Measurements from ENCODE around the gene STK10.
"Not testable (repeated sequence)": the region's sequence is repeated elsewhere in the genome, so short reads cannot be mapped to it uniquely, and the experiment has no call there.

STK10 gene

GRCh38 chr5:172188033-172188892 is at the start of gene STK10:
Gene STK10 (minus strand): TSS chr5:172188224. CDS start chr5:172188042, 182 bp downstream.
- peak; percentile 88 for DNase-seq
- in situ Hi-C loops (cut with HindIII; ENCODE audit: low pct_ligation_motif_present, low pct_unique_long_range_greater_than_20kb, low sequenced_read_pairs), result no loop called here

DNA sequence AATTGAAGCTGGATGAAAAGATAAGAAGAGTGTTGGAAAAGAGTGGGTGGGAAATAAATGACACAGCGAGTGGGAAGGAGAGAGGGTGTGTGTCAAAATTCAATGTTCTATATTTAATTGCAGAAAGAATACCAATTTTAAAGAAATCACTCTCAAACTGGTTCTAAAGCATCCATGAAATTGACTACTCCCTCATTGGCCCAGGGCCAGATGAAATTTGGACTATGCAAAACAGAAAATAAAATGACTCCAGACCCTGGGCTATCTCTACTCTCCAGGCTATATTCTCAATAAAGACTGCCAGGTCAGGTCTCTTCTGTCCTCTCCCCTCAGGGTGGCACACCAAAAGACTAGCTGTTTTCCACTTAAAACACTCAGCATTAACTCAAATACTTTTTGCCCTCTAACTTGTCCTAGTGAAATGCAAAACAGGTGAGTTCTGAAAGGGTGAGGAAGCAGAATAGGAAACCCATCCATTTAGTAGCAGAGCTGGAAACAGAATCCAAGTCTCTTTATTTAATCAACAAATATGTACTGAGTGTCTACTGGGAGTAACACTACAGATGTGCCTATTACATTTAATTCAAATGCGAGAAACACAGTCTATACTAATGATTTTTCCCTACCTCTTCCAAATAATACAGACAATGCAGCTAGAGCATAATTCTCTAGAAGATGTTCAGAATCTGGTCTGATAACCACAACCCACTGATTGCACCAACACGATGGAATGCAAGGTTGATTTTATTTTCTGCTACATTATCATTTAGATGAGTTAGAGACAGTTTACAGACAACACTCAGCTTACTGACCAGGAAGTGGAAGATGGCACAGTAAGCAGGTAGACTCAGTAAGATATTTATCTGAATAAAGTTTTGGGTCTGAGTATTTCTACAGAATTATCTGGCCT is 48.1 kb upstream of the STK10 start:
- DNase-seq, result no peak
- in situ Hi-C loops (cut with HindIII; ENCODE audit: low pct_ligation_motif_present, low pct_unique_long_range_greater_than_20kb, low sequenced_read_pairs), result no loop called here

GRCh38 chr5:172235132-172235780 is 47.2 kb upstream of the STK10 start:
- DNase-seq, result no peak
- in situ Hi-C loops (cut with HindIII; ENCODE audit: low pct_ligation_motif_present, low pct_unique_long_range_greater_than_20kb, low sequenced_read_pairs), result no loop called here

DNA sequence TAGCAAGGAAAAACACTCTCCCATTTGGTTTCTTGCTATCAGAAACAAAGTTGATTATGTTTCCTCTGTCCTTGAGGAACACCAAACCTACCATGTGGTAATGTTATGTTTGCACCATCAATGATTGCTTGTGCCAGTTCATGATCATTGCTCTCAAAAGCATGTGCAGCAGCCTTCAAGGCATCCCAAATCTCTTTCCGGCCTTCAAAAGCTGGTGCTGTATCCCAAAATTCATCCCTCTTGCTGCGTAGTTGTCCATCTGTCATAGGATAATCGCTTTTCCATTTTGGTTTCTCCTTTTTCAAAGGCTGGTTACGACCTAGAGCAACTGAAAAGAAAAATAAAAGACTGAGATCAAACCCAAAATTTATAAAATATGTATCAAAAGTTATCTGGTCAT is 46.0 kb upstream of the STK10 start:
- in situ Hi-C loops (cut with HindIII; ENCODE audit: low pct_ligation_motif_present, low pct_unique_long_range_greater_than_20kb, low sequenced_read_pairs), result no loop called here
- DNase-seq, result no peak

GRCh38 chr5:172229904-172230303 is 41.9 kb upstream of the STK10 start:
- no peak for DNase-seq
- in situ Hi-C loops (cut with HindIII; ENCODE audit: low pct_ligation_motif_present, low pct_unique_long_range_greater_than_20kb, low sequenced_read_pairs), result no loop called here

GRCh38 chr5:172224996-172225395 is 37.0 kb upstream of the STK10 start:
- no peak for DNase-seq
- in situ Hi-C loops (cut with HindIII; ENCODE audit: low pct_ligation_motif_present, low pct_unique_long_range_greater_than_20kb, low sequenced_read_pairs), result no loop called here

DNA sequence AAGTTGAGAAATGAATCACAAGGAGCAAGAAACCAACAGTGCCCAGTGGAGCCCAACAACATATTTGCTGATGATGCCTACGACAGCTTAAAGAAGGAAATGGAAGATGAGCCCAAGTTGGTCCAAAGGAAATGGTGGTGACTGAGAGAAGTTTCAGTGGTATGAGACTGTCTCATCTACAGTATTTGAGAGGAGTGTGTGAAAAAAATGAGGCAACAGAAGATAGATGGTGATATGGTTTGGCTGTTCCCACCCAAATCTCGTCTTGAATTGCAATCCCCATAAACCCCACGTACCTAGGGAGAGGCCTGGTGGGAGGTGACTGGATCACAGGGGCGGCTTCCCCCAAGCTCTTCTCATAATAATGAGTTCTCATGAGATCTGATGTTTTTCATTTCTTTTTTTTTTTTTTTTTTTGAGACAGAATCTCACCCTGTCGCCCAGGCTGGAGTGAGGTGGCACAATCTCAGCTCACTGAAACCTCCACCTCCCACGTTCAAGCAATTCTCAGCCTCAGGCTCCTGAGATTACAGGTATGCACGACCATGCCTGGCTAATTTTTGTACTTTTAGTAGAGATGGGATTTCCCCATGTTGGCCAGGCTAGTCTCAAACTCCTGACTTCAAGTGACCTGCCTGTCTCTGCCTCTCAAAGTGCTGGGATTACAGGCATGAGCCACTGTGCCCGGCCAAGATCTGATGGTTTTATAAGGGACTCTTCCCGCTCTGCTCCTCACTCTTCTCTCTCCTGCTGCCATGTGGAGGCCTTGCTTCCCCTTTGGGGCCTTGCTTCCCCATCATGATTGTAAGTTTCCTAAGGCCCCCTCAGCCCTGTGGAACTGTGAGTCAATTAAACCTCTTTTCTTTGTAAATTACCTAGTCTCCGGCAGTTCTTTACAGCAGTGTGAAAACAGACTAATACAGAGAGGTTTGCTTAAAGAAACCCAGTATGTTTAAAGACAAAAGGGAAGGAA is 36.2 kb upstream of the STK10 start:
- DNase-seq, result no peak
- in situ Hi-C loops (cut with HindIII; ENCODE audit: low pct_ligation_motif_present, low pct_unique_long_range_greater_than_20kb, low sequenced_read_pairs), result no loop called here

DNA sequence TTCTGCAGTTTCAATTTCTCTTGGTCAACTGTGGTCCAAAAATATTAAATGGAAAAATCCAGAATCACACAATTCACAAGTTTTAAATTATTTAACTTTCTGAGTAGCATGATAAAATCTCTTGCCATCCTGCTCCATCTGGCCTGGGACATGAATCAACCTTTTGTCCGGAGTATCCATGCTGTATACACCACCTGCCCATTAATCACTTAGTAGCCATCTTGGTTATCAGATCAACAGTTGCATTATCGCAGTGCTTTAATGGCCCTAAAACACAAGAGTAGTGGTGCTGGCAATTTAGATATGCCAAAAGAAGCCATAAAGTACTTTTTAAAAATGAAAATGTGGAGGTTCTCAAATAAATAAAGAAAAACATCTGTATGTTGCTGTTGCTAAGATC is 31.3 kb upstream of the STK10 start:
- DNase-seq, result no peak
- in situ Hi-C loops (cut with HindIII; ENCODE audit: low pct_ligation_motif_present, low pct_unique_long_range_greater_than_20kb, low sequenced_read_pairs), result no loop called here

DNA sequence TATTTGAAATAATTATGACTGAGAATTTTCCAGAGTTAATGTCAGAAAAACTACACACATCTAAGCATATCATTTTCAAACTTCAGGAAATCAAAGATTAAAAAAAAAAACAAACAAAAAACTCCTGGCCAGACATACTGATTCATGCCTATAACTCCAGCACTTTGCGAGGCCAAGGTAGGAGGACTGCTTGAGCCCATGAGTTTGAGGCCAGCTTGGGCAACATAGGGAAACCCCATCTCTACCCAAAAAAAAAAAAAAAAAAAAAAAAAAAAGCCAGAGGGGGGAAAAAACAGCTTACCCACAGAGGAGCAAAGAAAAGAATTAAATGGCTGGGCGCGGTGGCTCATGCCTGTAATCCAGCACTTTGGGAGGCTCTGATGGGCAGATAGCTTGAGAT is 28.3 kb upstream of the STK10 start:
- DNase-seq, result no peak
- in situ Hi-C loops (cut with HindIII; ENCODE audit: low pct_ligation_motif_present, low pct_unique_long_range_greater_than_20kb, low sequenced_read_pairs), result no loop called here

- in situ Hi-C loops (cut with HindIII; ENCODE audit: low pct_ligation_motif_present, low pct_unique_long_range_greater_than_20kb, low sequenced_read_pairs), result no loop called here
- no peak for DNase-seq
These were observed 25.1 kb upstream of the STK10 start for GRCh38 chr5:172213126-172213525.

DNA sequence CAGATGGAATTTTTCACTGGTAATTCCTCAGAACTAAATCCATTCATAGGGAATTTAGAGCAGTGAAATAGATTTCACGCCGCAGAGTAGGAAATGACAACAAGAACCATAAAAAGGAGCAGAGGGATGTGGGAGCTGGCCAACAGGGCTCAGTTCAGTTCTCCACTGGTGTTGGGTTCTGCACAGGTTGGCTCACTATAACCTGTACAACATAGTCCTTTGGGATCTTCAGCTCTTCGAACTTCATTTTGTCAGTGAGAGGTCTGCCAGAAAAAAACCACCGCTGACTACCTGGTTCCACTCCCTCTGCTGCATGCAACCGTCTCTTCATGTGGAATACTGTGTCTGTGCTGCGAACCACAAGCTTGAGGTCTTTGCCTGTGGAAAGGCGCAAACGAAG is 23.7 kb upstream of the STK10 start:
- no peak for DNase-seq
- in situ Hi-C loops (cut with HindIII; ENCODE audit: low pct_ligation_motif_present, low pct_unique_long_range_greater_than_20kb, low sequenced_read_pairs), result no loop called here

GRCh38 chr5:172209714-172210113 is 21.7 kb upstream of the STK10 start:
- in situ Hi-C loops (cut with HindIII; ENCODE audit: low pct_ligation_motif_present, low pct_unique_long_range_greater_than_20kb, low sequenced_read_pairs), result no loop called here
- no peak for DNase-seq

GRCh38 chr5:172207511-172207910 is 19.5 kb upstream of the STK10 start:
- DNase-seq, result no peak
- in situ Hi-C loops (cut with HindIII; ENCODE audit: low pct_ligation_motif_present, low pct_unique_long_range_greater_than_20kb, low sequenced_read_pairs), result no loop called here

DNA sequence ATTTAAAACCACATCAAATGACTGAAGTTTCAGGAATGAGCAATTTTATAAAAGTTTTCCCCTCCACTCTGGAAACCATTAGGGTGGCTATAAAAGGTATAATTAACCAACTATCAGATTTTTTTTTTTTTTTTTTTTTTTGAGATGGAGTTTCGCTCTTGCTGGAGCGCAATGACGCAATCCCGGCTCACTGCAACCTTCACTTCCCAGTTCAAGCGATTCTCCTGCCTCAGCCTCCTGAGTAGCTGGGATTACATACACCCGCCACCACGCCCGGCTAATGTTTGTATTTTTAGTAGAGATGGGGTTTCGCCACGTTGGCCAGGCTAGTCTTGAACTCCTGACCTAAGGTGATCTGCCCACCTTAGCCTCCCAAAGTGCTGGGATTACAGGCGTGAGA is 18.0 kb upstream of the STK10 start:
- DNase-seq; in situ Hi-C loops (cut with HindIII; ENCODE audit: low pct_ligation_motif_present, low pct_unique_long_range_greater_than_20kb, low sequenced_read_pairs): not testable (repeated sequence)

DNA sequence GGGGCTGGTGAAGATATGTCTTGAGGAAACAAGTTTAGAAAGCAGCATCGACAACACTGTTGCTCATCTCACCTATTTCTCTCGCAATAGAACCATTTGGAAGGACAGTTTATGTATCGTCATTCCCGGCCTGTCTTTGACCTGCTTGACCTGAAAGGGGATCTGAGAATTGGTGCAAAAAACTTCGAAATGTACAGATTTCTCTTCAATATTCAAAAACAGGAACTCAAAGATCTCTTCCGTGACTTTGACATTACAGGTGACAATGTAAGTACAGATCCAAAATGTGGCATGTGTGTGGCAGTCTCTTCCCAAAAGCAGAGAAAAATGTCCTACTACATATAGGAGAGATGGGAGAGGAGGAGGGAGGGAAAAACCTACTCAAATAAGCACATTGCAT is 12.5 kb upstream of the STK10 start:
- no peak for DNase-seq
- in situ Hi-C loops (cut with HindIII; ENCODE audit: low pct_ligation_motif_present, low pct_unique_long_range_greater_than_20kb, low sequenced_read_pairs), result no loop called here

- DNase-seq, result no peak
- in situ Hi-C loops (cut with HindIII; ENCODE audit: low pct_ligation_motif_present, low pct_unique_long_range_greater_than_20kb, low sequenced_read_pairs), result no loop called here
These were observed 11.4 kb upstream of the STK10 start for GRCh38 chr5:172199446-172199845.

DNA sequence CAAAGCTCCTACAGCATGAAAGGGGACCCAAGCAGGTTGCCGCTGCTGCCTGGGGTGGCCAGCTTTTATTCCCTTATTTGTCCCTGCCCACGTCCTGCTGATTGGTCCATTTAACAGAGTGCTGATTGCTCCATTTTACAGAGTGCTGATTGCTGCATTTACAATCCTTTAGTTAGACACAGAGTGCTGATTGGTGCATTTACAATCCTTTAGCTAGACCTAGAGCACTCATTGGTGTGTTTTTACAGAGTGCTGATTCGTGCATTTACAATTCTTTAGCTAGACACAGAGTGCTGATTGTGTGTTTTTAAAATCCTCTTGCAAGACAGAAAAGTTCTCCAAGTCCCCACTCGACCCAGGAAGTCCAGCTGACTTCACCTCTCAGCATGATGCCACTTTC is 9.8 kb upstream of the STK10 start:
- DNase-seq; in situ Hi-C loops (cut with HindIII; ENCODE audit: low pct_ligation_motif_present, low pct_unique_long_range_greater_than_20kb, low sequenced_read_pairs): not testable (repeated sequence)
